GM18498 (cell line): ENCODE measurements around the gene TTLL3.
"Not testable (repeated sequence)": the region's sequence is repeated elsewhere in the genome, so short reads cannot be mapped to it uniquely, and the experiment has no call there.

Experiments
- ATAC-seq: cut with Tn5 transposase; IDR thresholded peaks from one replicate; pipeline ENCODE4 v1.9.1; 2021; ENCODE audit warnings: mild to moderate bottlenecking, moderate library complexity; ENCODE audit not compliant: unreplicated experiment

Gene TTLL3

DNA sequence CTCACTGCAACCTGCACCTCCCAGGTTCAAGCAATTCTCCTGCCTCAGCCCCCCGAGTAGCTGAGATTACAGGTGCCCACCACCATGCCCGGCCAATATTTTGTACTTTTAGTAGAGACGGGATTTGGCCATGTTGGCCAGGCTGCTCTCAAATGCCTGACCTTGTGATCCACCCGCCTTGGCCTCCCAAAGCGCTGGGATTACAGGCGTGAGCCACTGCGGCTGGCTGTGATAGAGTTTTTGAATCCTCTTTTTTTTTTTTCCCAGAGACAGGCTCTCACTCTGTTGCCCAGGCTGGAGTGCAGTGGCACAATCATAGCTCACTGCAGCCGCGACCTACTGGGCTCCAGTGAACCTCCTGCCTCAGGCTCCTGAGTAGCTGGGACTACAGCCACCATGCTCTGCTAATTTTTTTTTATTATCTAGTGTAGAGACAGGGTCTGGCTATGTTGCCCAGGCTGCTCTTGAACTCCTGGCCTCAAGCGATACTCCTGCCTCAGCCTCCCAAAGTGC lies 55.1 kb downstream of the TTLL3 start:
- ATAC-seq = not testable (repeated sequence)

GRCh38 chr3:9866639-9867038 lies 56.6 kb downstream of the TTLL3 start:
- ATAC-seq = no peak

DNA sequence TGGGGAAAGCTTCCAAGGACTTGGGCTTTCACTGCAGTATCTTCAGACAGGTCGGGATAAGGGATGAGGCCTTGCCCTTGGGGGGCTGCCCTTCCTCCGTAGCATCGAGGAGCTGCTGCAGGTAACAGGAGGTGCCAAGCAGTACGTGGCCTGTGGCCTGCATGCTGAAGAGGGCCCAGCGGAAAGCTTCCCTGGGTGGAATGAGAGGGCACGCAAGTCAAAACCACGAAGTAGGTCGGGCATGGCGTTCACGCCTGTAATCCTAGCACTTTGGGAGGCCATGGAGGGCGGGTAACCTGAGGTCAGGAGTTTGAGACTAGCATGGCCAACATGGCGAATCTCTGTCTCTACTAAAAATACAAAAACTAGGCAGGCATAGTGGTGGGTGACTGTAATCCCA lies 57.0 kb downstream of the TTLL3 start:
- ATAC-seq = no peak

DNA sequence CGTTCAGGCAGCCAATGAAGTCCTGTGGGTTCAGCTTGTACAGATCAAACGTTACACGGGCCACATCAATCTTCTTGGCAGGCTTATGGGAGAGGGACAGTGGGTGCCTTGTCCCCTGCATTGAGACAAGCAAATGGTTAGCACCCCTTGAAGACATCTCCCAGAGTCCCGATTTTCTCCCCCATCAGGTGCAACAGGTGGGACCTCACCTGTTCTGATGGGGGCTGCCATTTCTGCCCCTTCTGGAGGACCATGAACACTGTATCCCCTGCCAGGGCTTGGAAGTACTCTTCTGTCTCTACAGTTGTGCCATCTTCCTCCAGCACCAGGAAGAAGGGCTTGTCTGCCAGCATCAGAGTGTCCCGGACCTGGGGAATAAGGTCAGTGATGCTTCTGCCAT lies 59.9 kb downstream of the TTLL3 start:
- no peak for ATAC-seq

DNA sequence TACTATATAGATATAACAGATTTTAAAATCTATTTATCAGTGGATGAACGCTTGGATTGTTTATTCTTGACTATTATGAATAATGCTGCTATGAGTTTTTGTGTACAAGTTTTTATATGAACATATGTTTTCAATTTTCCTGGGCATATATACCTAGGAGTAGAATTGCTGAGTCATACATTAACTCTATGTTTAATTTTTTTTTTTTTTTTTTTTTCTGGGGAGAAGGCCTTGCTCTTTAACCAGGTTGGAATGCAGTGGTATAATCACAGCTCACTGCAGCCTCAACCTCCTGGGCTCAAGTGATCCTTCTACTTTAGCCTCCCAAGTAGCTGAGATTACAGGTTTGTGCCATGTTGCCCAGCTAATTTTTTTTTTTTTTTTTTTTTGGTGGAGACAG lies 60.9 kb downstream of the TTLL3 start:
- no peak for ATAC-seq

DNA sequence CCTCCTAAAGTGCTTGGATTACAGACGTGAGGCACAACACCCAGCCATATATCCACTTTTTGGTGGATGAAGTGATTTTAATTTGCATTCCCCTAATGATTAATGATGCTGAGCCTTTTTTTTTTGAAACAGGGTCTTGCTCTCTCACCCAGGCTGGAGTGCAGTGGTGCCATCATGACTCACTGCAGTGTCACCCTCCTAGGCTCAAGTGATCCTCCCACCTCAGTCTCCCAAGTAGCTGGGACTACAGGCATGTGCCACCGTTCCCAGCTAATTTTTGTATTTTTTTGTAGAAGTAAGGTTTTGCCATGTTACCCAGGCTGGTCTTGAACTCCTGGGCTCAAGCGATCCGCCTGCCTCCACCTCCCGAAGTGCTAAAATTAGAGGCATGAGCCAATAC lies 62.0 kb downstream of the TTLL3 start:
- ATAC-seq = not testable (repeated sequence)

GRCh38 chr3:9875448-9875847 lies 65.4 kb downstream of the TTLL3 start:
- no peak for ATAC-seq

- not testable (repeated sequence) for ATAC-seq
Measured at GRCh38 chr3:9876255-9876654, 66.2 kb downstream of the TTLL3 start.

GRCh38 chr3:9876991-9877390 lies 66.9 kb downstream of the TTLL3 start:
- ATAC-seq = no peak

DNA sequence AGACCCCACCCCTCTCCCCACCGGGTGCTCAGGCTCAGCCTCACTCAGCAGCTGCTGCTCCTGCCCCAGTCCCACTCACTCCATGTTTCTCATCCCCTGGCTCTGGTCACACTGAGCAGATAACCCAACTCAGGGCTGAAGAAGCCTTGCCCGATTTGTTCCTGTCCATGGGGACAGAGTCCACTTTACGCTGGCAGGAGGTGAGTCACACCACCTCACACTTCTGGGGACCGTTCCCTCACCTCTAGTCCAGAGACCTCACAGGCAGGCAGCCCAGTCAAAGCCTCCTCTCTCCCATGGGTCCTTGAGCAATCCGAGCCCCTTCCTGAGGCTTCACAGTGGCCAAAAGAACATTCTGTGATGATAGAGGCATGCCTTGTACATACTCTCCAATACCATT lies 68.6 kb downstream of the TTLL3 start:
- no peak for ATAC-seq

GRCh38 chr3:9879830-9880549 lies 69.9 kb downstream of the TTLL3 start, which contains the start of gene CIDEC:
Gene CIDEC (minus strand): TSS chr3:9880253. CDS start chr3:9878486, 1,767 bp downstream.
- ATAC-seq = no peak

GRCh38 chr3:9881441-9881840 lies 71.4 kb downstream of the TTLL3 start:
- ATAC-seq = no peak

GRCh38 chr3:9883706-9884554 lies 73.9 kb downstream of the TTLL3 start:
- ATAC-seq = no peak

- no peak for ATAC-seq
Measured at GRCh38 chr3:9884555-9885165, 74.6 kb downstream of the TTLL3 start.
